PFSK-1 (cell line): ENCODE data around the gene MORN1.

Source experiments
- POLR2AphosphoS5 ChIP-seq: IDR thresholded peaks from 2 replicates; pipeline ENCODE4 v1.6.1; 2012; ENCODE audit warnings: low read depth, mild to moderate bottlenecking, control low read depth, low read length, moderate library complexity
- SIN3A ChIP-seq: IDR thresholded peaks from 2 replicates; pipeline ENCODE4 v1.6.1; 2012; ENCODE audit warnings: mild to moderate bottlenecking, low read length, moderate library complexity, borderline replicate concordance; ENCODE audit not compliant: insufficient read depth

GRCh38 chr1:2429780-2430591 is 38.6 kb upstream of the MORN1 start:
- TF ChIP-seq POLR2AphosphoS5 (no peak), SIN3A (no peak)
